H1 (cell line): ENCODE data around the gene GRAP. TPM values are rescaled to one million over a fixed set of nuclear protein-coding genes. Genes with fewer than 3 reads are reported as not detected.

Experiments
- CTCF ChIA-PET: fragments of 300-600 bp; sonication (Branson Sonifier 250); formaldehyde crosslinking; loops from one replicate; lab custom pipeline; 2021; ENCODE audit not compliant: partially characterized antibody; lab: Charles Lee
- POLR2A ChIA-PET: fragments of 300-600 bp; sonication (Branson Sonifier 250); formaldehyde crosslinking; loops from one replicate; lab custom pipeline; 2021; ENCODE audit warnings: inconsistent platforms; ENCODE audit not compliant: partially characterized antibody; lab: Charles Lee
- DNase-seq, 2 experiments: peaks; one replicate each; pipeline versions ENCODE4 v3.0.0 to v3.0.0-alpha.2; 2010 to 2022; ENCODE audit warnings: low spot score in 2 of 2, low read depth in 1 of 2, mixed read lengths in 1 of 2
- FAIRE-seq: peaks from 2 replicates; lab custom pipeline; 2011; peaks lifted over from hg19 to GRCh38; lab: Jason Lieb, UNC
- H2AFZ ChIP-seq: 2 replicates; pipeline ENCODE4 v1.8.1; 2012; ENCODE audit warnings: low read length, inconsistent platforms
- H2AK5ac ChIP-seq: 2 replicates; pipeline ENCODE4 v1.6.1; 2013; ENCODE audit warnings: low read depth, low read length
- H2BK120ac ChIP-seq: replicated peaks from 2 replicates; pipeline ENCODE3; 2013; ENCODE audit warnings: low read depth, low read length, inconsistent platforms
- H2BK12ac ChIP-seq: 2 replicates; pipeline ENCODE4 v1.6.1; 2013; ENCODE audit warnings: low read depth, low read length
- H2BK15ac ChIP-seq: 2 replicates; pipeline ENCODE4 v1.6.1; 2013; ENCODE audit warnings: low read length
- H2BK20ac ChIP-seq: 2 replicates; pipeline ENCODE4 v1.6.1; 2013; ENCODE audit warnings: low read length
- H2BK5ac ChIP-seq: 2 replicates; pipeline ENCODE4 v1.6.1; 2013; ENCODE audit warnings: low read depth, low read length
- H3K14ac ChIP-seq: 2 replicates; pipeline ENCODE4 v1.6.1; 2013; ENCODE audit warnings: inconsistent platforms; ENCODE audit not compliant: insufficient read length
- H3K18ac ChIP-seq: 2 replicates; pipeline ENCODE4 v1.6.1; 2013; ENCODE audit warnings: low read length; ENCODE audit errors: extremely low read depth
- H3K23ac ChIP-seq: 2 replicates; pipeline ENCODE4 v1.6.1; 2013; ENCODE audit warnings: inconsistent platforms; ENCODE audit not compliant: insufficient read length
- H3K23me2 ChIP-seq: 2 replicates; pipeline ENCODE4 v1.6.1; 2013; ENCODE audit warnings: low read depth, low read length
- H3K27ac ChIP-seq: 2 replicates; pipeline ENCODE4 v1.6.1; 2011; ENCODE audit warnings: low read depth, low read length, inconsistent platforms
- H3K27me3 ChIP-seq, 4 experiments: replicated peaks in 1 of 4; 1 replicate in 1 of 4; 2 replicates in 3 of 4; pipeline versions ENCODE4 v1.6.1 to v1.8.1; 2011 to 2013; ENCODE audit warnings: low read length in 3 of 4, mild to moderate bottlenecking in 3 of 4, inconsistent platforms in 2 of 4, mixed read lengths in 2 of 4, moderate library complexity in 1 of 4; ENCODE audit not compliant: control insufficient read depth in 3 of 4, insufficient read depth in 3 of 4; ENCODE audit errors: extremely low read depth in 1 of 4
- H3K36me3 ChIP-seq, 4 experiments: 2 replicates each; pipeline versions ENCODE4 v1.6.1 to v1.8.1; 2011 to 2013; ENCODE audit warnings: mild to moderate bottlenecking in 4 of 4, low read length in 3 of 4, moderate library complexity in 2 of 4, control low read depth in 1 of 4, inconsistent platforms in 1 of 4; ENCODE audit not compliant: insufficient read depth in 4 of 4, control insufficient read depth in 2 of 4
- H3K4ac ChIP-seq: replicated peaks from 2 replicates; pipeline ENCODE3; 2013; ENCODE audit warnings: low read length, low read depth, mixed read lengths, inconsistent platforms; ENCODE audit not compliant: insufficient read length
- H3K4me1 ChIP-seq, 4 experiments: replicated peaks in 1 of 4; 1 replicate in 1 of 4; 2 replicates in 3 of 4; pipeline versions ENCODE4 v1.6.1 to v1.8.1; 2011 to 2013; ENCODE audit warnings: low read length in 3 of 4, inconsistent platforms in 2 of 4, mixed read lengths in 1 of 4; ENCODE audit not compliant: insufficient read depth in 4 of 4, control insufficient read depth in 3 of 4
- H3K4me2 ChIP-seq, 2 experiments: 2 replicates each; pipeline versions ENCODE4 v1.6.1 to v1.8.1; 2011 to 2013; ENCODE audit warnings: low read depth in 2 of 2, low read length in 2 of 2, control low read depth in 1 of 2, inconsistent platforms in 1 of 2, mild to moderate bottlenecking in 1 of 2; ENCODE audit not compliant: insufficient read depth in 1 of 2
- H3K4me3 ChIP-seq, 4 experiments: fragments of 200-600, 300-600 bp in 1 of 4; sonication (generic), shearing (Covaris generic), sonication (Bioruptor Twin) in 1 of 4; 2 replicates each; pipeline versions ENCODE4 v1.5.1 to v1.8.1; 2011 to 2016; ENCODE audit warnings: low read length in 4 of 4, low read depth in 3 of 4, control low read depth in 2 of 4, inconsistent platforms in 2 of 4, mild to moderate bottlenecking in 2 of 4, mixed read lengths in 1 of 4, moderate library complexity in 1 of 4; ENCODE audit not compliant: insufficient read depth in 2 of 4; ENCODE audit errors: extremely low read depth in 1 of 4
- H3K56ac ChIP-seq: replicated peaks from 2 replicates; pipeline ENCODE3; 2013; ENCODE audit warnings: low read depth, mild to moderate bottlenecking, mixed read lengths, low read length, inconsistent platforms; ENCODE audit not compliant: insufficient read length
- H3K79me1 ChIP-seq: 2 replicates; pipeline ENCODE4 v1.6.1; 2013; ENCODE audit warnings: low read depth, low read length, control low read depth
- H3K79me2 ChIP-seq, 2 experiments: 2 replicates each; pipeline versions ENCODE4 v1.6.1 to v1.8.1; 2012 to 2013; ENCODE audit warnings: low read length in 2 of 2, mild to moderate bottlenecking in 2 of 2, inconsistent platforms in 1 of 2; ENCODE audit not compliant: insufficient read depth in 2 of 2, control insufficient read depth in 1 of 2
- H3K9ac ChIP-seq, 4 experiments: replicated peaks in 1 of 4; 1 replicate in 1 of 4; 2 replicates in 3 of 4; pipeline versions ENCODE4 v1.6.1 to v1.8.1; 2011 to 2013; ENCODE audit warnings: low read depth in 3 of 4, low read length in 3 of 4, control low read depth in 2 of 4, mild to moderate bottlenecking in 2 of 4, moderate library complexity in 2 of 4, inconsistent platforms in 1 of 4; ENCODE audit errors: extremely low read depth in 1 of 4
- H3K9me3 ChIP-seq, 2 experiments: 2 replicates each; pipeline versions ENCODE4 v1.6.1 to v1.8.1; 2012 to 2013; ENCODE audit warnings: mild to moderate bottlenecking in 2 of 2, moderate library complexity in 2 of 2, control low read depth in 1 of 2, inconsistent platforms in 1 of 2, low read depth in 1 of 2, low read length in 1 of 2, mixed read lengths in 1 of 2; ENCODE audit not compliant: insufficient read depth in 2 of 2
- H4K20me1 ChIP-seq, 2 experiments: replicated peaks in 1 of 2; 2 replicates each; pipeline versions ENCODE3 to v1.8.1; 2011 to 2013; ENCODE audit warnings: inconsistent platforms in 2 of 2, low read length in 2 of 2, mild to moderate bottlenecking in 1 of 2; ENCODE audit not compliant: insufficient read depth in 2 of 2, control insufficient read depth in 1 of 2
- H4K5ac ChIP-seq: 2 replicates; pipeline ENCODE4 v1.6.1; 2013; ENCODE audit warnings: low read length, low read depth, mixed read lengths, inconsistent platforms; ENCODE audit not compliant: insufficient read length
- H4K8ac ChIP-seq: 2 replicates; pipeline ENCODE4 v1.8.0; 2013; ENCODE audit warnings: mild to moderate bottlenecking, moderate library complexity, low read length, inconsistent platforms; ENCODE audit not compliant: insufficient read depth; ENCODE audit errors: extremely low read depth
- H4K91ac ChIP-seq: replicated peaks from 2 replicates; pipeline ENCODE3; 2013; ENCODE audit warnings: low read length, mixed read lengths, inconsistent platforms; ENCODE audit not compliant: insufficient read length
- EZH2 ChIP-seq: fragments of 200-600 bp; sonication (generic); IDR thresholded peaks from 2 replicates; pipeline ENCODE4 v1.7.1; 2012; ENCODE audit warnings: low read depth, mild to moderate bottlenecking, moderate library complexity, low read length, inconsistent platforms; ENCODE audit not compliant: severe bottlenecking
- FOSL1 ChIP-seq: IDR thresholded peaks from 2 replicates; pipeline ENCODE4 v1.6.1; 2011; ENCODE audit warnings: mild to moderate bottlenecking, low read depth, low read length, moderate library complexity; ENCODE audit not compliant: insufficient read depth
- GABPA ChIP-seq: IDR thresholded peaks from 2 replicates; pipeline ENCODE4 v1.6.1; 2011; ENCODE audit warnings: mild to moderate bottlenecking, low read length, moderate library complexity, borderline replicate concordance; ENCODE audit not compliant: insufficient read depth
- GTF2F1 ChIP-seq: IDR thresholded peaks from 2 replicates; pipeline ENCODE4 v1.6.1; 2012; ENCODE audit warnings: low read depth, low read length, improper control_type of control experiment, borderline replicate concordance
- HDAC2 ChIP-seq, 2 experiments: fragments of 300-600 bp in 1 of 2; sonication (generic) in 1 of 2; IDR thresholded peaks; 2 replicates each; pipeline ENCODE4 v1.6.1; 2011 to 2012; ENCODE audit warnings: low read depth in 2 of 2, low read length in 2 of 2, mild to moderate bottlenecking in 2 of 2, moderate library complexity in 2 of 2, borderline replicate concordance in 1 of 2, inconsistent platforms in 1 of 2
- SIX5 ChIP-seq: IDR thresholded peaks from 2 replicates; pipeline ENCODE4 v1.6.1; 2011; ENCODE audit warnings: mild to moderate bottlenecking, low read depth, low read length
- SRF ChIP-seq: IDR thresholded peaks from 2 replicates; pipeline ENCODE4 v1.6.1; 2011; ENCODE audit warnings: mild to moderate bottlenecking, low read depth, low read length, moderate library complexity
- WGBS, 2 experiments: shearing (Covaris generic) in 1 of 2; methylation state at CpG; one replicate each; pipeline versions ENCODE4 v1.1.6 to v1.1.7; 2013 to 2015; ENCODE audit warnings: low lambda C conversion rate in 2 of 2, mixed read lengths in 2 of 2, inconsistent platforms in 1 of 2, low coverage in 1 of 2, missing lambda C conversion rate in 1 of 2; ENCODE audit not compliant: insufficient replicate concordance in 2 of 2, insufficient coverage in 1 of 2, insufficient read length in 1 of 2; ENCODE audit errors: extremely low coverage in 1 of 2, missing lambda C conversion rate in 1 of 2; 5-methylcytosine and 5-hydroxymethylcytosine counted together
- polyA plus RNA-seq, 7 experiments: library from polyadenylated mRNA; depleted of rRNA in 3 of 7; stranded (reverse) in 5 of 7; unstranded in 2 of 7; fragments of >200 nt in 5 of 7; fragments of 200-250 nt in 2 of 7; gene quantifications; 1 replicate in 5 of 7; 2 replicates in 1 of 7; 4 replicates in 1 of 7; pipeline versions ENCODE4 v1.2.1 to v1.2.3, GENCODE V29; 2011 to 2013; ENCODE audit warnings: missing spikeins in 2 of 7, mixed read lengths in 2 of 7
- total RNA-seq: library from RNA; stranded (reverse); fragmentation: NEBNext Ultra II Directional; extraction: Animal tissue kit (Norgen Biotek cat#: 25700); gene quantifications from 2 replicates; pipeline ENCODE4 v1.2.1, GENCODE V29; 2021
- TF ChIP-seq, protein P1 (sequence below), 3 experiments: IDR thresholded peaks; 1 replicate in 2 of 3; 2 replicates in 1 of 3; pipeline versions ENCODE4 v1.5.1 to v1.6.1; 2011; ENCODE audit warnings: low read length in 3 of 3, mild to moderate bottlenecking in 3 of 3, inconsistent platforms in 2 of 3, low read depth in 1 of 3, moderate library complexity in 1 of 3; ENCODE audit not compliant: insufficient read depth in 1 of 3; ENCODE audit errors: control extremely low read depth in 1 of 3
- TF ChIP-seq, protein P2 (sequence below): IDR thresholded peaks from 2 replicates; pipeline ENCODE4 v1.6.1; 2012; ENCODE audit warnings: inconsistent platforms

The GRAP gene
- total and polyA plus RNA-seq, 2 of the 8 experiments (the other 6 are each of a cell fraction or from before 2014, with no cell fraction given): 0.18 to 0.24 TPM

DNA sequence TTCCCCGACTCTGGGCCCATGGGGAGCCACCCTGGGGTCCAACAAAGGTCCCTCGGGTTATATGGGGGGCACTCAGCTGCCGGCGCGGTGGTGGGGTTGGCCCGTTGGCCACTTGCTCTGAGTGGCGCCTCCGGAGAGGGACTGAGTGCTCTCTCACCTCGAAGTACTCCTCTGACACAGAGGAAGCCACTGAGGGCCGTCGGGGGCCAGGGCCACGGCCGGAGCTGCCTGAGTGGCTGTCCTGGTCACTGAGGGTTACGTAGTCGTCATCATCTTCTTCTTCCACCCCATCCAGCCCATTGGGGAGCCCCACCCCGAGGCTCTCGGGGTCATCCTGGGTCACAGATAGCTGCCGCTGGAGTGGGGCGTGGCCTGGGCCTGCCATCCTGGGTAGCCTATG is 69.1 kb downstream of the GRAP start:
- Histone ChIP-seq H3K4me3 (no peak overlapping the region), H3K27me3 (no peaks in the 10 kb centered on the region), H4K5ac (no peak overlapping the region), H3K23me2 (no peaks in the 10 kb centered on the region), H3K4me2 (no peak overlapping the region), H2BK15ac (no peak overlapping the region), H3K23ac (no peak overlapping the region), H4K8ac (no peak overlapping the region), H3K27ac (no peak overlapping the region), H2AFZ (no peak overlapping the region), H3K18ac (no peak overlapping the region), H3K14ac (no peak overlapping the region), H3K79me1 (peaks cover 7% of the 10 kb centered on the region; the same call in 1 of the 2 replicates), H4K20me1 (peaks cover 6 to 19% of the 10 kb centered on the region in 2 experiments), H2BK20ac (no peak overlapping the region), H3K9me3 (no peaks in the 10 kb centered on the region)
- WGBS, 2 experiments: 93% methylated on average over 16 of the region's 19 CpGs; no CpG with 5 or more reads in 1 of the 2 experiments
- DNase-seq: no peak
- FAIRE-seq: no peak
- TF ChIP-seq SRF: no peak
- TF ChIP-seq FOSL1: no peak
- TF ChIP-seq GTF2F1: no peak
- no peak for TF ChIP-seq HDAC2 (IDR thresholded peaks at IDR 0.05; ENCODE audit: borderline replicate concordance in 1 of 2, low read depth in 2 of 2, low read length in 2 of 2)
- TF ChIP-seq, protein P1, sequence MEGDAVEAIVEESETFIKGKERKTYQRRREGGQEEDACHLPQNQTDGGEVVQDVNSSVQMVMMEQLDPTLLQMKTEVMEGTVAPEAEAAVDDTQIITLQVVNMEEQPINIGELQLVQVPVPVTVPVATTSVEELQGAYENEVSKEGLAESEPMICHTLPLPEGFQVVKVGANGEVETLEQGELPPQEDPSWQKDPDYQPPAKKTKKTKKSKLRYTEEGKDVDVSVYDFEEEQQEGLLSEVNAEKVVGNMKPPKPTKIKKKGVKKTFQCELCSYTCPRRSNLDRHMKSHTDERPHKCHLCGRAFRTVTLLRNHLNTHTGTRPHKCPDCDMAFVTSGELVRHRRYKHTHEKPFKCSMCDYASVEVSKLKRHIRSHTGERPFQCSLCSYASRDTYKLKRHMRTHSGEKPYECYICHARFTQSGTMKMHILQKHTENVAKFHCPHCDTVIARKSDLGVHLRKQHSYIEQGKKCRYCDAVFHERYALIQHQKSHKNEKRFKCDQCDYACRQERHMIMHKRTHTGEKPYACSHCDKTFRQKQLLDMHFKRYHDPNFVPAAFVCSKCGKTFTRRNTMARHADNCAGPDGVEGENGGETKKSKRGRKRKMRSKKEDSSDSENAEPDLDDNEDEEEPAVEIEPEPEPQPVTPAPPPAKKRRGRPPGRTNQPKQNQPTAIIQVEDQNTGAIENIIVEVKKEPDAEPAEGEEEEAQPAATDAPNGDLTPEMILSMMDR (IDR thresholded peaks at IDR 0.05; ENCODE audit: control extremely low read depth in 1 of 3, insufficient read depth in 1 of 3, low read depth in 1 of 3, low read length in 3 of 3): no peak
- no peak for TF ChIP-seq SIX5
- no peak for TF ChIP-seq EZH2
- TF ChIP-seq GABPA: no peak
- TF ChIP-seq, protein P2, sequence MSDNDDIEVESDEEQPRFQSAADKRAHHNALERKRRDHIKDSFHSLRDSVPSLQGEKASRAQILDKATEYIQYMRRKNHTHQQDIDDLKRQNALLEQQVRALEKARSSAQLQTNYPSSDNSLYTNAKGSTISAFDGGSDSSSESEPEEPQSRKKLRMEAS: no peak
- TF ChIP-seq, all 59 proteins: peak for 0
- Histone ChIP-seq H2BK120ac (no peak overlapping the region), H3K9ac (no peak overlapping the region), H2BK12ac (no peak overlapping the region), H3K79me2 (no peaks in the 10 kb centered on the region), H2AK5ac (no peak overlapping the region), H3K4ac (no peak overlapping the region), H3K36me3 (peaks cover 10 to 27% (median 22%) of the 10 kb centered on the region in 4 experiments), H3K4me1 (peaks cover 0 to 4% (median 0%) of the 10 kb centered on the region in 4 experiments; a peak in 2 of 7 replicates), H4K91ac (no peak overlapping the region), H2BK5ac (no peak overlapping the region), H3K56ac (no peak overlapping the region)
- POLR2A ChIA-PET: interaction anchor here (0.5 to 1.2 kb wide), 2 partner anchors 8 to 17 kb away, joined by 3 to 4 read pairs; no protein-coding TSS in a partner anchor
- CTCF ChIA-PET: interaction anchor here (1.1 to 4.9 kb wide), 3 partner anchors 14 to 26 kb away, joined by 3 to 30 read pairs (median 4); partner anchors contain the start of gene SLC5A10
